Sigmoid colon (tissue), 4 donors: Measurements from ENCODE around the gene FAM135A.

Experiments
- EP300 ChIP-seq, 4 donors: sonication (generic); formaldehyde crosslinking; IDR thresholded peaks; one replicate each; pipeline ENCODE4 v1.6.1; 2017; ENCODE audit warnings: antibody characterized with exemption in 4 of 4
- POLR2A ChIP-seq, 2 donors: fragments of 450-650 bp; IDR thresholded peaks; one replicate each; pipeline ENCODE4 v1.6.1; 2016; ENCODE audit warnings: antibody characterized with exemption in 2 of 2, mild to moderate bottlenecking in 2 of 2, moderate library complexity in 2 of 2
- TF ChIP-seq, protein P1 (sequence below), 4 experiments: fragments of 450-650 bp in 3 of 4; fragments of 200-600 bp in 1 of 4; IDR thresholded peaks; one replicate each; pipeline ENCODE4 v1.5.1; 2016 to 2019; ENCODE audit warnings: antibody characterized with exemption in 4 of 4, mild to moderate bottlenecking in 3 of 4, moderate library complexity in 2 of 4

DNA sequence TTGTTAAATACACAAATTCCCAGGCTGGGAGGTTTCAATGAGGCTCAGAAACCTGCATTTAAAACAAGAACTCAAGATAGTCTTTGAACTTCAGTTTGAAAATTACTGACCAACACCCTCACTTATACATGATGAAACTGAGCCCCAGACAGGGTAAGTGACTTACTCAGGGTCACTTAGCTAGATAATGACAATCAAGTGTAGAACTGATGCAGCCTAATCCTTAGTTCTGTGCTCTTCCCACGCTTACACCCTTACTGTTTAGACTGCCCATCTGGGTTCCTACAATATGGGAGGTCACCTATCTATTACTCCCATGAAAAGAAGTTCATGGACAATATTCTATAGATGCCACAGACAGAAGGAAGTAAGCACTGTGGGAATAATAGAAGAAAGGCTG is 24.5 kb upstream of the FAM135A start:
- TF ChIP-seq POLR2A (IDR thresholded peaks at IDR 0.05) (no peak), EP300 (IDR thresholded peaks at IDR 0.05) (no peak)
- TF ChIP-seq, protein P1, sequence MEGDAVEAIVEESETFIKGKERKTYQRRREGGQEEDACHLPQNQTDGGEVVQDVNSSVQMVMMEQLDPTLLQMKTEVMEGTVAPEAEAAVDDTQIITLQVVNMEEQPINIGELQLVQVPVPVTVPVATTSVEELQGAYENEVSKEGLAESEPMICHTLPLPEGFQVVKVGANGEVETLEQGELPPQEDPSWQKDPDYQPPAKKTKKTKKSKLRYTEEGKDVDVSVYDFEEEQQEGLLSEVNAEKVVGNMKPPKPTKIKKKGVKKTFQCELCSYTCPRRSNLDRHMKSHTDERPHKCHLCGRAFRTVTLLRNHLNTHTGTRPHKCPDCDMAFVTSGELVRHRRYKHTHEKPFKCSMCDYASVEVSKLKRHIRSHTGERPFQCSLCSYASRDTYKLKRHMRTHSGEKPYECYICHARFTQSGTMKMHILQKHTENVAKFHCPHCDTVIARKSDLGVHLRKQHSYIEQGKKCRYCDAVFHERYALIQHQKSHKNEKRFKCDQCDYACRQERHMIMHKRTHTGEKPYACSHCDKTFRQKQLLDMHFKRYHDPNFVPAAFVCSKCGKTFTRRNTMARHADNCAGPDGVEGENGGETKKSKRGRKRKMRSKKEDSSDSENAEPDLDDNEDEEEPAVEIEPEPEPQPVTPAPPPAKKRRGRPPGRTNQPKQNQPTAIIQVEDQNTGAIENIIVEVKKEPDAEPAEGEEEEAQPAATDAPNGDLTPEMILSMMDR (IDR thresholded peaks at IDR 0.05): no peak
